ENCODE data around the gene CARS2.
"Not testable (repeated sequence)": the region's sequence is repeated elsewhere in the genome, so short reads cannot be mapped to it uniquely, and the experiment has no call there.

CARS2 gene

GRCh38 chr13:110731072-110731471, 25.2 kb upstream of the CARS2 start:
- no peak overlapping the region for H3K4me3 ChIP-seq
- no peak overlapping the region for H3K27ac ChIP-seq
- DNase-seq (ENCODE audit: low spot score): no peak
- TF ChIP-seq, protein P1, sequence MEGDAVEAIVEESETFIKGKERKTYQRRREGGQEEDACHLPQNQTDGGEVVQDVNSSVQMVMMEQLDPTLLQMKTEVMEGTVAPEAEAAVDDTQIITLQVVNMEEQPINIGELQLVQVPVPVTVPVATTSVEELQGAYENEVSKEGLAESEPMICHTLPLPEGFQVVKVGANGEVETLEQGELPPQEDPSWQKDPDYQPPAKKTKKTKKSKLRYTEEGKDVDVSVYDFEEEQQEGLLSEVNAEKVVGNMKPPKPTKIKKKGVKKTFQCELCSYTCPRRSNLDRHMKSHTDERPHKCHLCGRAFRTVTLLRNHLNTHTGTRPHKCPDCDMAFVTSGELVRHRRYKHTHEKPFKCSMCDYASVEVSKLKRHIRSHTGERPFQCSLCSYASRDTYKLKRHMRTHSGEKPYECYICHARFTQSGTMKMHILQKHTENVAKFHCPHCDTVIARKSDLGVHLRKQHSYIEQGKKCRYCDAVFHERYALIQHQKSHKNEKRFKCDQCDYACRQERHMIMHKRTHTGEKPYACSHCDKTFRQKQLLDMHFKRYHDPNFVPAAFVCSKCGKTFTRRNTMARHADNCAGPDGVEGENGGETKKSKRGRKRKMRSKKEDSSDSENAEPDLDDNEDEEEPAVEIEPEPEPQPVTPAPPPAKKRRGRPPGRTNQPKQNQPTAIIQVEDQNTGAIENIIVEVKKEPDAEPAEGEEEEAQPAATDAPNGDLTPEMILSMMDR (IDR thresholded peaks at IDR 0.05): no peak

- TF ChIP-seq, protein P1 (IDR thresholded peaks at IDR 0.05): no peak
- H3K4me3 ChIP-seq: no peak overlapping the region
- DNase-seq (ENCODE audit: low spot score): no peak
- H3K27ac ChIP-seq: no peak overlapping the region
Observed at GRCh38 chr13:110726726-110727125, 20.8 kb upstream of the CARS2 start.

GRCh38 chr13:110726153-110726552, 20.2 kb upstream of the CARS2 start:
- not testable (repeated sequence) for DNase-seq (ENCODE audit: low spot score); H3K27ac ChIP-seq; H3K4me3 ChIP-seq

GRCh38 chr13:110723598-110723997, 17.7 kb upstream of the CARS2 start:
- TF ChIP-seq, protein P1 (IDR thresholded peaks at IDR 0.05): no peak
- Histone ChIP-seq H3K4me3 (no peak overlapping the region), H3K27ac (no peak overlapping the region)

DNA sequence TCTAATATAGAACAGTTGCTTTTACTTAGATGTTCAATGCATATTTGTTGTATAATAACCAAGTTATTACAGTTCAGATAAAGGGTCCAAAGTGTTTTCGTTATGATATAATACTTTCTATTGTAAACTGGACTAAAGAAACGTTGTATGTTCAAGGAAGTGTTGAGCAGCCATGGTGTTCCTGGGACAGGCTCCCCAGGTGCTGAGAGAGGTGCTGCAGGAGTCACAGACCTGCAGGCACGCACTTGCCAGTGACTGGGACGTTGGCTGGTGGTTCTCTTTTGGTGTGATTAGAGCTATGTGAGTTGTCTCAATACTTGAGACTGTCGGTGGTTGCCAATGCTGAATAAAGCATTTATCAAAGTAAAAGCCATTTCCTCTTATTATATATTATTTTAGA, 17.1 kb upstream of the CARS2 start:
- no peak for DNase-seq (ENCODE audit: low spot score)
- no peak overlapping the region for H3K27ac ChIP-seq
- no peak overlapping the region for H3K4me3 ChIP-seq
- TF ChIP-seq, protein P1 (IDR thresholded peaks at IDR 0.05): no peak

More at GRCh38 chr13:110723598-110723997, 17.7 kb upstream of the CARS2 start:
- no peak for DNase-seq (ENCODE audit: low spot score)

- TF ChIP-seq, protein P1 (IDR thresholded peaks at IDR 0.05): no peak
- no peak for DNase-seq (ENCODE audit: low spot score)
- Histone ChIP-seq H3K4me3 (no peak overlapping the region), H3K27ac (no peak overlapping the region)
Observed at GRCh38 chr13:110719036-110719710, 13.3 kb upstream of the CARS2 start.

DNA sequence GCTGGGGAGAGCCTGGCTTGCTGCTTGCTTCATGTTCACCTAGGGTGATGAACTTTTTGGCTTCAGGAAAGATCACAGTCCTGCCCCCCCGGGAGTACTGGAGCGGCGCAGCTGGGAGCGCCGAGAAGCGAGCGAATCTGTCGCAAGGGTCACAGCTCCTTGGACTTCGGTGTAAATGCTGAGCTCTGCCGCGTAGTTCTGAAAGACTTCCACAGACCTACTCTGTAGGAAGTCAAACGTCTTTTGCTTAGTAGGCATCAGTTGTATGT, 10.3 kb upstream of the CARS2 start:
- Histone ChIP-seq H3K27ac (peak overlapping the region; percentile 93 to 95), H3K4me3 (peak overlapping the region; percentile 85)
- peak; percentile 82 for DNase-seq (ENCODE audit: low spot score)
- TF ChIP-seq, protein P1 (IDR thresholded peaks at IDR 0.05): no peak

Data from coronary artery (tissue), 2 donors.